ENCODE data around the gene ATP8B4.

GRCh38 chr15:49847423-49848281, 271.4 kb downstream of the ATP8B4 start:
- TF ChIP-seq EP300 (IDR thresholded peaks at IDR 0.05; ENCODE audit: borderline replicate concordance): no peak
- no peak for TF ChIP-seq USF1 (IDR thresholded peaks at IDR 0.05)
- TF ChIP-seq RAD21 (IDR thresholded peaks at IDR 0.05; ENCODE audit: low read depth): no peak
- no peak for TF ChIP-seq CEBPB (IDR thresholded peaks at IDR 0.05)
- TF ChIP-seq CREB1 (IDR thresholded peaks at IDR 0.05; ENCODE audit: low read depth): no peak
- TF ChIP-seq YY1 (IDR thresholded peaks at IDR 0.05; ENCODE audit: low read depth): no peak
- TF ChIP-seq TCF12 (IDR thresholded peaks at IDR 0.05; ENCODE audit: low read depth): no peak
- TF ChIP-seq EGR1 (IDR thresholded peaks at IDR 0.05): no peak
- TF ChIP-seq TAF1 (IDR thresholded peaks at IDR 0.05; ENCODE audit: low read depth): no peak
- TF ChIP-seq REST (IDR thresholded peaks at IDR 0.05; ENCODE audit: low read depth): no peak
- no peak for TF ChIP-seq MAX (IDR thresholded peaks at IDR 0.05)
- no peak for TF ChIP-seq TEAD4 (IDR thresholded peaks at IDR 0.05)
- TF ChIP-seq ZBTB7A (IDR thresholded peaks at IDR 0.05; ENCODE audit: low read depth): no peak

All from Ishikawa (cell line).